DMS 273 treated with DMSO at 0.1 percent for 48 hours (cell line): ENCODE results near the gene LRP1.

Experiments used
- DNase-seq: peaks from one replicate; lab custom pipeline; 2025; lab: John Stamatoyannopoulos, UW

The LRP1 gene

DNA sequence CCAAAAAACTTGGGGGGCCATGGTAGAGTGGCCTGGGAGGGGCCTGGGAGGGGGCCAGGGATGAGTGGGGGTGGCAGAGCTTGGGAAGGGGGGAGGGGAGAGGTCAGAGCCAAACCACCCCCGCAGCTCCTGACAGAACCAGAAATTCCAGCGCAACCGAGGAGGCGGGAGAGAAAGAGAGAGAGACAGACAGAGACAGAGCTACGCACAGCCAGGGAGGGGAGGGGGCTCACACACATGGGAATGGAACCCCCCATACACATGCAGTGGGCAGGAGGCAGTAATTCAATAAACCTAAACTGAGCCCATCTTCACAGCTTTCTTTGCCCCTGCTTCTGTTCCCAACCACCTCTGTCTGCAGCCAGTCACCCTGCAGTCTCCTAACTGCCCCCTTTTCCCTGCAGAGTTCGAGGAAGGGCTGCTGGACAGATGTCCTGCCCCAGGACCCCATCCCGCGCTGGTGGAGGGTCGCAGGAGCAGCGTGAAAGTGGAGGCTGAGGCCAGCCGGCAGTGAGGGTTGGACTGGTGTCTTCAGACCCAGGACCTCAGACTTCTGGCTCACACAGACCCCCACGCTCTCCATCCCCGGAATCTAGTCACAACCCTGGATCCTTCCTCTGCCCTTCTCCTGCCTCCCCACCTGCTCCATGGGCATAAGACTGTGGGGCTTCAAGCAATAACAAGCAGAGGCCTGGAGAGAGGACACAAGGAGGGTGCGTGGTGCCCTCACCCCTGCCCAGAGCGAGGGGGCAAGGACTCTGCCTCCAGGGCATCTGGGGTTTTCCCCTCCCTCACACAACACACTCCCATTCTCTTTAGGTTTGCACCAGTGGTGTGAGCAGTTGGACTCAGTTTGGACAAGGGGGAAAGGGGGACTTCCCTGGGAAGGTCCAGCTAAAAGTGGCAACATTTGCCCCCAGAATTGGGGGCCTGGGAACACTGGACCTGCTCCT is 33.8 kb upstream of the LRP1 start:
- DNase-seq: no peak

DNA sequence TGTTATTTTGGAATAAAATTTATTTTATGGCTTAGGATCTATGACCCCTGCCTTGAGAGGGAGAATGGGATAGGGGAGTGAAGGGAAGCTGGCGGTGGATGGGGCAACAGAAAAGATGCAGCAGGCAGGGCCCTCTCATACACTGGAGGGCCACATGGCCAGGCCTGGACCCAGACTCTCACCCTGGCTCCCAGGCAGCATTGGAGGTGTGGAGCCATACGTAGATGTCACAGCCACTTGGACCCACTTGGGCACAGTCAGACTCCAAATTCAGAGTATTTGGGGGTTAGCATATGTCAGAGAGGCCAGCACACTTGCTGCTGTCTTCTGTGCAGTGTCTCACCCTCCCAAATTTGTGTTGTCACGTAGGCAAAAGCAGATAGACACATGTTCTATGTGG is 32.8 kb upstream of the LRP1 start:
- no peak for DNase-seq

DNA sequence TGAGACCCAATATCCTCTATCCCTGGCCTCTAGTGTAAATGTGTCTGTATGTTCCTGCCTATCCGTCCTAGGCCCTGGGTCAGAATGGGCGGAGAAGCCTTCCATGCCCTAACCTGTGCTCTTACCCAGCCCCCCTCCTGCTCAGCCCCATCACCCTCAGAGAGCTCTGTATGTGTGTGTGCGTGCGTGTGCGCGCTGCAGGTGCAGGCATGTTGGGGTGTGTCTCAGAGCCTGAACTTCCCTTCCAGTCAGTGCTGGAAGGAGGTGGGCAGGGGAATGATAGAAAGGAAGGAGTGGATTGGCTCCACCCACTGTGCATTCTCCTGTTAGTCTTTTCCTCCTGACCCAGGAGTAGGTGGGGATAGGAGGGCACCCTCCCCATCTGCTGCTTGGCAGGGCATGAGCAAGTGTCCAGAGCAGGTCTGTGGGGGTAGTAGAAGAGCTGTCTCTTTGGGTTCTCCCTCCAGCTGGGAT is 32.1 kb upstream of the LRP1 start:
- DNase-seq: peak; percentile 31

DNA sequence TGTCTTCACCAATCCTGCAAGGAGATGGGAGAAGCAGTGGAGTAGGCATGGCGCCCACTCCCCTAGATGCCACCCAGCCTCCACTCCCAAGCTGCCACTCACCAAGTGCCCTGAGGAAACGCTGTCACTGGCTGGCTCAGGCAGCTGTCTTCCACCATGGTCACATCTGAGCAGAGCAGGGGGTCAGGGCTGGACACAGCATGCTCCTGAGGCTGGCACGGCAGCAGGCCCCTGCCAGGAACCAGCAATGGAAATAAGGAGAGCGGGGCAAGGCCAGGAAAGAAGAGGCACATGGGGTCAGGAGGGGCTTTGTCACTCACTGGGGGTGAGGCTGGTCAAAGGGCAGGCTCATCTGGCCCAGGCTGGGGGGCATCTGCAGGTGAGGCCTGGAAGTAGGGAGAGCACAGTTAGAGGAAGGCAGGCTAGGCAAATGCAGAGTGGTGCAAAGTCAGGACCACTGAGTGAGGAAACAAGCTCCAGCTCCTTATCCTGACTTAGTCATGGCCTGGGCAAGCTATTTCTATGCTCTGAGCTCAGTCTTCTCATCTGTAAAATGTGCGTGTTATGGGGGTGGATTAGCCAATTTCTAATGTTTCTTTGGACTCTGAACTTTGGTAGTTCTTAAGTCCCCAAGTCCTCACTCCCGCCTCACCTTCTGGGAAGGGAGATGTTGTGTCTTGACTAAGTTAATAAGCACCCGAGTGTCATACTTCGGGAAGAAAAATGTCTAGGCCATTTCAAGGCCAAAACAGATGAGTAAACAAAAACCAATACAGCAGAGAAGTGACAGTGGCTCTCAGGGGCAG is 31.3 kb upstream of the LRP1 start:
- no peak for DNase-seq

DNA sequence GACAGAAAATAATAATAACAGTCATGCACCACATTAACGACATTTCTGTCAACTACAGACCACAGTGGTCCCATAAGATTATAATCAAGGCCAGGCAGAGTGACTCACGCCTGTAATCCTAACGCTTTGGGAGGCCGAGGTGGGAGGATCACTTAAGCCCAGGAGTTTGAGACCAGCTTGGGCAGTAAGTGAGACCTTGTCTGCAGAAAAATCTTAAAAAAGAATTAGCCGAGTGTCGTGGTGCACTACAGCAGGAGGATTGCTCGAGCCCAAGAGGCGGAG is 30.8 kb upstream of the LRP1 start:
- DNase-seq: no peak

DNA sequence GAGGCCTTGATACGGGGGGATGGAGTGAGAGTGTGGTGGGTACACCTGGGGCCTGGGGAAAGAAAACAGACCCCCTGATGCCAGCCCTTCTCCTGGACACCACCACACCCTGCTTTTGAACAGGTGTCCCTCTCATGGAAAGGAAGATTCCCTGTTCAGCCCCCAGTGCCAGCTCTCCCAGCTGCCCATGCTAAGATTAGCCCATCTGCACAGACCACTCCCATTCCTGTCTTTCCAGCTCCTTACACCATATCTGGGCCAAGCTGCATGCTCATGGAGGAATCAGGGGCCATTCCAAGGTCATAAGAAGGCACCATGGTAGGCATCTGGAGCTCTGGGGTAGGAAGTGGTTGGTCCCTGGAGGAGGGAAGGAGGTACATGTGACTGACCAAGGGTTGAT is 29.7 kb upstream of the LRP1 start:
- DNase-seq: no peak

DNA sequence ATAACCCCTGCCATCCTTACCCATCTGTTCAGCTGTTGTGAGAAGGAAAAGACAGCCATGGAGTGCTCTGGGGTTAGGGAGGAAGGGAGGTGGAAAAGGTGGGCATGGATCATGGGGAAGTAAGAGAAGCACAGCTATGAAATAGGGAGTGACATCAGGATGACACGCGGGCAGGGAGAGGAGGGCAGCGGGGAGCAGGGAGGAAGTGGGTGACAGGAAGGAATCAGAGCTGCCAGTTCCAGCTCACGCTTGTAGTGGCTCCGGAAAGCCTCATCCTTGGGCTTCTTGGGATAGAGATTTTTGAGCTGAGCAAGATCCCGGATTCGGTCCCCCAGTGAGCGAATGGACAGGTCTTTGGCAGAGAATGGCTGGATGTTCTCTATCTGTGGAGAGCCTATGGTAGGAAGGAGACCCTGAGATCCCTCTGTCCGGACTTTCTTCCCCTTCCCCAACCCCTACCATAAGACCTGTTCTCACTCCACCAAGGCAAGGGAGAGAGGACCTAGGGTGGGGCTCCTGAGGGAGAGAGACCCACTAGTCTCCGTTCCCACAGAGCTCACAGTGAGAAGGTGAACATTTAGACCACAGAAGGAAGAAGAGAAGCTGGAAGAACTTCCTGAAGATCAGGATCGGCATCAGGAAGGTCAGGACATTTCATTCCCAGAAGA is 29.1 kb upstream of the LRP1 start:
- DNase-seq: no peak

DNA sequence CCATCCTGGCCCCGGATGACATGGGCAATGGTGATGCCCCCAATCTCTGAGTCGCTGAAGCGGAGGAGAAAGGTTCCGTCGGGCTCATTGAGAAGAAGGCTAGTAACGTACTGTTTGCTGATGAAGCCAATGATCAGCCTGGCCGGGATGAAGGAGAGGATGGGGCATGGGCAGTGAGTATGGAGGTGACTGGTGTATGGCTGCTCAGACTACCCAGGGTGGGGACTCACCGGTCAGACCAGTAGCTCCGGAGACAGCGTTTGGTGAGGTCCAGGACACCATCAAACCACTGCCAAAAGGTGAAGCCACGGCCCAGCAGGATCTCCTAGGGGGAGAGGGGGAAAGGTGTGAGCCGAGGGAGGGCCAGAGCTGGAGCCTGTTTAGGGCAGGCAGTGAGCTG is 28.5 kb upstream of the LRP1 start:
- no peak for DNase-seq

DNA sequence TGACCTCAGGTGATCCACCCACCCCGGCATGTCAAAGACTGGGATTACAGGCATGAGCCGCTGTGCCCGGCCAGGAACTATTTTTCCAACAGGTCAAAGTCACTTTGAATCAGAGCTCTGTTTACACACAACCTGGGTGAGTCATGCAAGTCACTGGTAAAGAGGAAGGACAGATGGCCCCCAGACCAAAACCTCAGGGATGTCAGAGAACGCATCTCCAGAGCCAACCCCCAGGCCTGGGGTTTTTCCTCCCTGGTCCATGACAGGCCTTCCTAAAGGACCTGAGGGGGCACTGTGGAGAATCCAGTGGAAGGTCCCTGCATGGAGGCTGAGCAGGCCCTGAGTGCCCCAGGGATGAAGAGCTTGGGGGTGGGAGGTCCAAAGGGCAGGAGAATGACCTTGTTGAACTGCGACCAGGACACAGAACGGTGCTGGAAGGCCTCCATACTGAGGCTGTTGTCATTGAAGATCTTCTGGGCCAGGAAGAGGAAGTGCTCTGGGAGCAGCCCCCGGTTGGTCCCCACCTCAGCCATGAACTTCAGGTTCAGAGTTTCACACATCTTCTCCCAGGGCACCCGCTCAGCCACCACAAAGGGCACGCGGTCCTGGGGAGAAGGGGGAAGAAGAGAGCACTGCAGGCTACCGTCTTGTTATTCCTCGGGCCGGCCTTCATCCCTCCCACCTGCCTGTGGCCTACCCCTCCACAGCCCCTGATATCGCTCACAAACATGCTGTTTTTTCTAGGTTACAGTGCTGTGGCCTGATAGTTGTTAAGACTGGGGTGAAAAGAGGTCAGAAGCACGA is 26.2 kb upstream of the LRP1 start:
- DNase-seq: no peak

DNA sequence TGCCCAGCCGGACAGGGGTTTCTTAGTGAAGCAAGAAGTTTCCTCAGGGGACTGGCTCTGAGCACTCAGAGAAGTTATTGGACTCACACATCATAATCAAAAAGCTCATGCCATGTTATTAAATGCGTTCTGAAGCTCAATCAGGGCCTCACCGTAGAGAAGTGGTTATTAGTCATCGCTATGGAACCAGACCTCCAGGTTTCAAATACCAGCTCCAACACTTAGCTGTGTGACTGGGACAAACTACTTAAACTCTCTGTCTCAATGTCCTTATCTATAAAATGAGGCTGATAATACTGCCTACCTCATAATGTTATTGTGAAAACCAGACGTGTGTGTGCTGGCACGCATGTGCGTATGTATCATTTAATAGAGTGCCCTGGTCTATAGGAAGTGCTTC is 24.4 kb upstream of the LRP1 start:
- DNase-seq: no peak

DNA sequence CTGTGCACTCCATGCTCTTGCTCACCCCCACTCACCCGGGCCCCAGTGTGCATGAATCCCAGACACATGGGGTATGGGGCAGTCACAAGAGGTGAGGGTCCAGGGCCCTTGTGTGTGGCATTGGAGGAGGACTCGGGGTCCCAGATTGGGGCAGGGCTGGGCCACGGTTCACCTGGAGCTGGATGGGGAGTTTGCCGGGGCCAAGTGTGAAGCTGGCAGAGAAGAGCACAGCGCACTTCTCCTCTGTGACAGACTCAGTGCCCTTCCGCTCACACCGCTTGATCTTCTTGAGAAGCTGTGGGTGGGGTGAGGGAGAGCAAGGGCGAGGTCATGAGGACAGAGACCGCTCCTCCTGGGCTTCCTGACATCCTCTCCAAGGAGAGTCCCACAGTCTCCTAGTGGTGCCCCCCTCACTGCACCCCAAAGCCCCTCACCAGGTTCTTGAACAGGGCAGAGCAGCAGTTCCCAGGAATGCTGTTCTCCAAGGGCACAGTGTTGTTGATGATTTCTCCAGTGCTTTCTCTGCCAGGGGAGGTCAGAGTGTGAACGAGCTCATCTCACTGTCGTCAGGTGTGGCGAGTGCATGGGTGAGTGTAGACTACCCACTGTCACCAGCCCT is 23.9 kb upstream of the LRP1 start:
- DNase-seq: no peak

DNA sequence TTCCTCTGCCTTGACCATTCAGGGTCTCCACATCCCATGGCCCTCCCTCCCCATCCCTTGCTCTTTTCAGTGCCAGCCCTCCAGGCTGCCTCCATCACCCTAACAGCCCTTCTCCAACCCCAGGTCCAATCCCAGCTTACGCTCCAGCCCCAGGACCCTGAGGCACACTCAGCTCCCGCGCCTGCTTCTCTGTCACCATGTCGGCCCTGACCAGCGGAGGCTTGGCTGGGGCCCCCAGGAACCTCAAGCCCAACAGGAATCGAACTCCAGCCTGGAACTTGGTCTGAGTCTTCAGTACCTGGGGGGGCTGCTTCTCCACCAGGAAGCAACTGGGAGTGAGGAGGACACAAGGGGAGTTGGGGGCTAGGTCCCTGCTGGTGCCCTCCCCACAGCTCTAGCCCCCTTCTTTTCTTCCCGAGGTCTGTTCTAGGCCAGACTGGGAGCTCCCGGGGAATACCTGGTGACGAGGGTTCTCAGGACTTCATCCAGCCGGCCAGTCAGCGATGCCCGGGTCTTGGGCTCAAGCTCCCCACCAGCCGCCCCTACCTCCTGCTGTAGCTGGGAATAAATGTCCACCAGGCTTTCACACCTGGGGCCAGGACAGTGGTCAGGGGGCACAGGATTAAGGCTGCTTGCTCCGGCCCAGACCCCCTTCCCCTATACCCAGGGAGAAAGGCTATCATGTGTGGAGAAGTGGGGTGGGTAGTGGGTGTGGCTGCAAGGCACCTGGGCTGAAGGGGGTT is 23.1 kb upstream of the LRP1 start:
- DNase-seq: no peak

DNA sequence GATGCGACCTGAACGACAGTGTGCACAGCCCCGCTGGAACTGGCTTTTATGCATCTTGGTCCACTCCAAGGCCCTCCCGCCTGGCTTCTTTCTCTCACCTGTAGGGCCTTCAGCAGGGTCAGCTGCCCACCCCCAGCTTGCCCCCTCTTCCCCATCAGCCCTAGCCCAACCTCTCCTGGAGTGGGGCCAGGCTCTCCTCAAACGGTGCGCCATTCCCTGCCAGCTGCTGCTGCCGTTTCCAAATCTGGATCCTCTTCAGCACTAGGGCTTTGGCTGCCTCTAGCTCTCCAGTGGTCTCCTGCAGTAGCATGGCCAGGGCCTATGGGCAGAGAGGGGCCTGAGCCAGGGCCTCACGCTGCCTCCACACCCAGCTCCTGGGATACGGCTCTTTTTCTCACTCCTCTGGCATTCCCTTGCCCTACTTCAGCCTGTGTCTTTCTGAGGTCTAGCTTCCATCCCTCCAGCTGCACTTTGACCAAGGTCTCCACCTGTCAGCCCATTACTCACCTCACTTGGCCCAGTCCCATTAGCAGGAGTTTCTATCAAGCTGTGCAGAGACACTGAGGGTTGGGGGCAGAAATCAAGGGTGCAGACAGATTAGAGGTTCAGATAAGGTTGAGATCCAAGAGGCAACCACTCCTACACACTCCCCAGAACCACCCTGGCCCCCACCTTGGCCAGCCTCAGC is 22.1 kb upstream of the LRP1 start:
- DNase-seq: no peak

DNA sequence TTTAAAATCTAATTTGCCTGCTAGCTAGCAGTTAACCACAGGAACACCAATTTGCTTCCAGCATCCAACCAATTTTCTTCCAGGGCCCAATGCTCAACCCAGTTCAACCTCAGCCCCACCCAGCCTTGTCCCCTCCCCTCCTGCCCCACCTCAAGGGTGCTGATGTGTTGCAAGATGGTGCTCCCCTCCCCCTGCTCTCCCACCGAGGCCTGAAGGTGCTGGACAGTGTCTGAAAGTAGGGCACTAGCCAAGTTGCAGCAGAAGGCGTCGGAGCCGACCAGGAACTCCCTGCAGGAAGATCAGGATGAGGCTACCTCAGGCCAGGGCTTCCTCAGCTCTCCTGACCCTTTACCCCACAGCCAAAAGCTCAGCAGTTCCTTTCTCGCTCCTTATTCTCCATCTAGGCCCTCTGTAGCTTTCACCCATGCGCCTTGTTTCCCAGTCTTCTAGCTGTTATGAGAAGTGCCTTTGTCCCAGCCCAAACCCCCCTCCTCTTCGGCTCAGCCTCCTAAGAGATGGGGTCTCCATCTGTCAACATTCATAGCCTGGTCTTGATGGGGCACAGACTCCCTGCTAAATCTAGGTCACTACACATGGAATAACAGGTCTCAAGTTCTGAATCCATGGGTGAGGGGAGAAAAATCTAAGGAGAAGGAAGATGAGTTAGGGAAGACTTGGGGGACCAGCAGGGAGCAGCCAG is 20.7 kb upstream of the LRP1 start:
- DNase-seq: no peak

DNA sequence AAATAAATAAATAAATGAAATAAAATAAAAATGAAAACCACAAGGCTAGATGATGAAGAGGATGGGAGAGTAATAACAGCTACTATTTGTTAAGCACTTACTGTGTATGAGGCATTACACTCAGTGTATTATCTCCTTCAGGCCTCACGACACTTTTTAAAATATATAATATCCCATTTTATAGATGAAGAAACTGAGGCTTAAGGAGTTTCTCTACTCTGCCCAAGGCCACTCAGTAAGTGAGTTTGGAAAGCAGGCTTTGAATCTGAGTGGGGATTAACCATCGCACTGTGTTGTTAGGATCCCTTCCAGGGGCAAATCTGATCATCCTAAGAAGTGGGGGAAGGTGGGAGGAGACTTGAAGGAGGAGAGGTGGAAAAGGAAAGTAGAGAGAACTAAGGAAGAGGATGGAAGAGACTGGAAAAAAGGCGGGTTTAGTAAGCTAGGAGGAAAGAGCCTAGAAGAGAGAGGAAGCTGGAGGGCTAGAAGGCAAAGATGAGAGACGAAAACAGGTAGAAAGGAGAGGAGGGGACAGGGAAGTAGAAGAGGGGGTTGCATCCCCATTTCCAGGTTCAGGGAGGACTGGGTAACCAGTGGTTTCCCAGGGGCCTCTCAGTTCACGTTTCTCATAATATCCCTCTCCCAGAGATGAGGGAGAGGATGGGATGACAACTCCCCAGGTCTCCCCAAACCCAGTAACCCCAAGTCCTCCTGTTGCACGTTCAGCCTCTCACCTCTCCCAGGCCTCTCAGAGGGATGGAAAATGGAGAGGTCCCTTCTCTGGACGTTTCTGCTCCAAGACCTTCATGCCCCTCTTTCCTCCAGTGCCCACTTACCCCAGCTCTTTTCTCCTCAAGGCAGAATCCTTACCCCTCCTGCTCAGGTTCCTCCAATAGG is 18.8 kb upstream of the LRP1 start:
- DNase-seq: no peak

DNA sequence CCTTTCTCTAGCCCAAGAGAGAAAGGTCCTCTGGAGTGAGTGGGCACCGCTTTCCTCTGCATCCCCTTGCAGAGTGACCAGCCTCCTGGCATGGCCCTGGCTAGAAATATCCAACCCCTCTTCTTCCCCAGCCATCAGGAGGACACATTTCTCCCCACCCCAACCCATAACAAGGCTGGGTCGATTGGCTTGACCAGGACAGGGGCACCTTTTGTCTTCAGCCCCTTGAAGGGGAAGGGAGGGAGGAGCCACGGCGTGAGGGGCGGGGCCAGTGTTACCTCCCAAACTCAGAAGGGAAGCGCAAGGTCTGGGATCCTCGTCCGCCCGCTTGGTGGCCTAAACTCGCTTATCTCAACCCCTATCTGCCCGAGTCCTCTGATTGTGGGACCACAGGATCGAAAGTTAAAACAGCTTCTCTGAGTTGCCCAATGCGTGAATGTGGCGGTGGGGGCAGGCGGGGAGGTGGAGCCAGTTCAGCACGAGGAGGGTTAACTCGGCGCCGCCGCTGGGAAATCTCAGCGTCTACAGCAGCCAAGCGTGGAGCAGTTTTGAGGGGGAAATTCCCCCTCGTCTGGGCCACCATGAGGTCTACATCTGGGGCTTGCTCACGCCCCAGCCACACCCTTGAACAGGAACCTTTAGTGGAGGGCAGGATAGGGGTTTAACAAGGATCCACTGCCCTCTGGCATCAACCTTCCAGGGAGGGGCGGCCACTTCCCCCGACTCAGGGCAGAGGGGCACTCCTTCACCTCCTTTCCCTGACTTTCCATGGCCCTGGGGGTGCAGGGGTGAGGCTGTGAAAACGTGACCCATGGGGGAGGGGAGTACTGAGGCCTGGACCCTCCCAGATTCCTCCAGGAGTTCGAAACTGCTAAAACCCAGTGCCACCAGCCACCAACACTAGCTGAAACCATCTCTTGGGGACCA is 17.9 kb upstream of the LRP1 start:
- no peak for DNase-seq

DNA sequence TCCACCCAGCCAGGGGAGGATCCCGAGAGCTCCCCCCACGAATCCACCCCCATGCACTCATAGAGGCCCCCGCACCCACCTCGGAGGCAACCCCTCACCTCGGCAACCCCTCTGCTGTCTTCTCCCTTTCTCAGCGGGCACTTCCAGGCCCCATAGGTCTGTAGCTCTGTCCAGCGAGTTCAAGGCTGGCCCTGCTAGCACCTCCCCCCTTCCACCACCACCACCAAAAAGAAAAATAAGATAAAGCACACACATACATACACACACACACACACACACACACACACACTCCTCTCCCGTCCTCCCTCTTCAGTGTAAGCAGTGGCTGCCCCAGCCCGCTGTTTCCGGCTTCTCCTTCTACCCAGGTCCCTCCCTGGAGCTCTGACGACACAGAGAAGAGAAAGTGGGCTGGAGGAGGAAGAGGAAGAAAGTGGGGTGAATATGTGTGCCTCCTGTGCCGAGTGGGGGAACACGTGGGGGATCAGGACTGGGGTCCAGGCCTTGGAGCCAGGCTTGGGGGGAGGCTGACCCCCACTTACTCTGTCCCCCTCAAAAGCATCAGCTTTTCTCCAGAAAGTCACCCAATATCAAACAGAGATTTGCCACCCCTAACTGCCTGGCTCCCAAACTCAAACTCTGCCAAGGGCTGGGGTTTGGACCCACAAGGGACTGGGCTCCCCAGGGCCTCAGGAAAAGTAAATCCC is 17.1 kb upstream of the LRP1 start, which contains the start of gene STAT6:
STAT6 (minus strand) TSS at position 332 of the 704 bp plus-strand sequence. CDS start 3,084 bp downstream, outside the sequence.
- no peak for DNase-seq
